Erythroblast (primary cell): ENCODE results near the gene PFAS.

Experiments used
- GATA1 ChIP-seq: IDR thresholded peaks from 2 replicates; pipeline ENCODE4 v1.6.1; 2011; ENCODE audit warnings: low read depth, mild to moderate bottlenecking, control low read depth, low read length, moderate library complexity
- POLR2A ChIP-seq: IDR thresholded peaks from 2 replicates; pipeline ENCODE4 v1.6.1; 2011; ENCODE audit warnings: mild to moderate bottlenecking, low read length

GRCh38 chr17:8249621-8250500, 772 bp downstream of the PFAS start:
- TF ChIP-seq POLR2A: no peak
- no peak for TF ChIP-seq GATA1
